ENCODE results near the gene PCYT1A. TPM values are rescaled to one million over a fixed set of nuclear protein-coding genes. Genes with fewer than 3 reads are reported as not detected.

The PCYT1A gene
- total and polyA plus RNA-seq, 2 of the 13 experiments (the other 11 are each of a cell fraction or from before 2014, with no cell fraction given): 26.4 to 45.3 TPM

- intact Hi-C loops (cut with micrococcal nuclease; ENCODE audit: unreplicated experiment): no loop called here
- TSS peak; percentile 50 for BruUV-seq (replicated peaks)
- FAIRE-seq: no peak
- no peaks in the 10 kb centered on the region for H4K20me1 ChIP-seq (ENCODE audit: insufficient read depth, low read length)
- peaks cover 44% of the 10 kb centered on the region for H3K4me1 ChIP-seq (ENCODE audit: insufficient read depth, low read length)
- ChIA-PET POLR2A (interaction anchor here (0.8 to 1.0 kb wide), 3 partner anchors 28 to 60 kb away, joined by 3 read pairs; partner anchors contain the start of gene DYNLT2B), CTCF (ENCODE audit: low intra/inter-chr PET ratio, low total read pairs) (no interaction called here)
- in situ Hi-C loops (cut with HindIII; ENCODE audit: extremely low pct_ligation_motif_present, low pct_unique_long_range_greater_than_20kb): no loop called here
- peak overlapping the region; percentile 82 for H3K9ac ChIP-seq (ENCODE audit: insufficient read depth, low read depth, low read length)
- peak overlapping the region; percentile 84 for H3K4me2 ChIP-seq (ENCODE audit: low read depth, low read length)
- H3K27me3 ChIP-seq (ENCODE audit: control insufficient read depth in 1 of 2, insufficient read depth in 2 of 2, low read length in 2 of 2): no peaks in the 10 kb centered on the region; a peak in 2 of 5 replicates
- no peaks in the 10 kb centered on the region for H3K36me3 ChIP-seq (replicated peaks in 1 of 2; ENCODE audit: control insufficient read depth in 1 of 2, insufficient read depth in 2 of 2, low read length in 2 of 2)
- ATAC-seq: peak; percentile 43
- peak overlapping the region; percentile 87 for H3K27ac ChIP-seq (ENCODE audit: extremely low read length, insufficient read depth, low read length)
- DNase-seq (ENCODE audit: low spot score): no peak
- 0% methylated on average over 5 of the region's 22 CpGs for WGBS (ENCODE audit: low lambda C conversion rate)
- peaks cover 41% of the 10 kb centered on the region for H3K79me2 ChIP-seq (ENCODE audit: insufficient read depth, low read length)
- peak overlapping the region; percentile 78 to 94 (median 87) for H3K4me3 ChIP-seq (replicated peaks in 1 of 3; ENCODE audit: insufficient read depth in 1 of 3, low read depth in 2 of 3, low read length in 3 of 3)
- H2AFZ ChIP-seq (ENCODE audit: low read length): no peak overlapping the region
- H3K9me3 ChIP-seq (ENCODE audit: low read length): no peaks in the 10 kb centered on the region
- TF ChIP-seq GFI1 (CRISPR knock-in tag; IDR thresholded peaks at IDR 0.05; ENCODE audit: borderline replicate concordance) (0 out of 2 replicates have a peak, but pooled peaks have one; percentile 41), FOXK1 (CRISPR knock-in tag; IDR thresholded peaks at IDR 0.05; ENCODE audit: borderline replicate concordance, low read depth) (no peak), ZNF883 (CRISPR knock-in tag; IDR thresholded peaks at IDR 0.05; ENCODE audit: not compliant biosample characterization) (no peak), DMTF1 (CRISPR knock-in tag; IDR thresholded peaks at IDR 0.05) (0 out of 2 replicates have a peak, but pooled peaks have one; percentile 16), PAX8 (CRISPR knock-in tag; IDR thresholded peaks at IDR 0.05; ENCODE audit: borderline replicate concordance) (peak; percentile 1; the same call in 1 of the 2 replicates), KLF13 (CRISPR knock-in tag; IDR thresholded peaks at IDR 0.05) (0 out of 2 replicates have a peak, but pooled peaks have one; percentile 17), MYNN (CRISPR knock-in tag; IDR thresholded peaks at IDR 0.05; ENCODE audit: low read depth) (0 out of 2 replicates have a peak, but pooled peaks have one; percentile 7), ZNF558 (CRISPR knock-in tag; IDR thresholded peaks at IDR 0.05; ENCODE audit: borderline replicate concordance) (0 out of 2 replicates have a peak, but pooled peaks have one; percentile 32), PRMT3 (CRISPR knock-in tag; IDR thresholded peaks at IDR 0.05; ENCODE audit: borderline replicate concordance, low read depth) (peak; percentile 76; the same call in 1 of the 2 replicates), ZNF44 (CRISPR knock-in tag; IDR thresholded peaks at IDR 0.05) (no peak), ZNF124 (CRISPR knock-in tag; IDR thresholded peaks at IDR 0.05) (no peak), MIER3 (CRISPR knock-in tag; IDR thresholded peaks at IDR 0.05; ENCODE audit: borderline replicate concordance) (no peak), AHR (CRISPR knock-in tag; IDR thresholded peaks at IDR 0.05) (0 out of 2 replicates have a peak, but pooled peaks have one; percentile 21), ZNF337 (CRISPR knock-in tag; IDR thresholded peaks at IDR 0.05; ENCODE audit: borderline replicate concordance, low read depth) (peak; percentile 18; the same call in 1 of the 2 replicates), ZNF33A (CRISPR knock-in tag; IDR thresholded peaks at IDR 0.05; ENCODE audit: borderline replicate concordance) (peak; percentile 42; the same call in 1 of the 2 replicates), ZNF777 (CRISPR knock-in tag; IDR thresholded peaks at IDR 0.05) (no peak), ZNF737 (CRISPR knock-in tag; IDR thresholded peaks at IDR 0.05; ENCODE audit: borderline replicate concordance) (0 out of 2 replicates have a peak, but pooled peaks have one; percentile 60), CTCF (CRISPR knock-in tag; IDR thresholded peaks at IDR 0.05) (peak; percentile 17), ONECUT2 (CRISPR knock-in tag; IDR thresholded peaks at IDR 0.05) (peak; percentile 32; the same call in 1 of the 2 replicates), MTF2 (CRISPR knock-in tag; IDR thresholded peaks at IDR 0.05; ENCODE audit: borderline replicate concordance) (peak; percentile 19; the same call in 1 of the 2 replicates), NR2F2 (IDR thresholded peaks at IDR 0.05; ENCODE audit: borderline replicate concordance, low read depth) (peak; percentile 40; the same call in 1 of the 2 replicates), ZNF577 (CRISPR knock-in tag; IDR thresholded peaks at IDR 0.05; ENCODE audit: borderline replicate concordance, low read depth) (no peak)
Observed at GRCh38 chr3:196287090-196287439, 461 bp downstream of the PCYT1A start.
